Breast epithelium (tissue), 3 donors: ENCODE data around the gene CBX6.

Experiments
- POLR2A ChIP-seq: fragments of 450-650 bp; IDR thresholded peaks from one replicate; pipeline ENCODE4 v1.6.1; 2016; ENCODE audit warnings: antibody characterized with exemption, mild to moderate bottlenecking, moderate library complexity
- POLR2AphosphoS5 ChIP-seq, 3 donors: sonication (generic); formaldehyde crosslinking; IDR thresholded peaks; one replicate each; pipeline ENCODE4 v1.6.1; 2017; ENCODE audit warnings: antibody characterized with exemption in 3 of 3
- TF ChIP-seq, protein P1 (sequence below), 3 donors: fragments of 450-650 bp; IDR thresholded peaks; one replicate each; pipeline ENCODE4 v1.5.1; 2016 to 2017; ENCODE audit warnings: antibody characterized with exemption in 3 of 3, mild to moderate bottlenecking in 3 of 3, moderate library complexity in 3 of 3

DNA sequence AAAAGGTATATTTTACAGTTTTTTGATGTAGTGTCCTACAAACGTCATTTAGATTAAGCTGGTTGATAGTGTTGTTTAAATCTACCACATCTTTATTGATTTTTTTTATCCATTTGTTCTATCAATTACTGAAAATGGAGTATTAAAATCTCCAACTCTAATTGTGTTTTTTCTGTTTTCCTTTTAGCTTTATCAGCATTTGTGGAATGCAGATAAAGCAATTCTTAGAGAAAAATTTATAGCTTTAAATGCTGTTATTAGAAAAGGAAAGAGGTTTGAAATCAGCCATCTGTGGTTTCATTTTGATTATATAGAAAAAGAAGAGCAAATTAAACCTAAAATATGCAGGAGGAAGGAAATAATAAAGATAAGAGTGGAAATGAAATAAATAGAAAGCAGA lies 39.4 kb upstream of the CBX6 start:
- TF ChIP-seq, protein P1, sequence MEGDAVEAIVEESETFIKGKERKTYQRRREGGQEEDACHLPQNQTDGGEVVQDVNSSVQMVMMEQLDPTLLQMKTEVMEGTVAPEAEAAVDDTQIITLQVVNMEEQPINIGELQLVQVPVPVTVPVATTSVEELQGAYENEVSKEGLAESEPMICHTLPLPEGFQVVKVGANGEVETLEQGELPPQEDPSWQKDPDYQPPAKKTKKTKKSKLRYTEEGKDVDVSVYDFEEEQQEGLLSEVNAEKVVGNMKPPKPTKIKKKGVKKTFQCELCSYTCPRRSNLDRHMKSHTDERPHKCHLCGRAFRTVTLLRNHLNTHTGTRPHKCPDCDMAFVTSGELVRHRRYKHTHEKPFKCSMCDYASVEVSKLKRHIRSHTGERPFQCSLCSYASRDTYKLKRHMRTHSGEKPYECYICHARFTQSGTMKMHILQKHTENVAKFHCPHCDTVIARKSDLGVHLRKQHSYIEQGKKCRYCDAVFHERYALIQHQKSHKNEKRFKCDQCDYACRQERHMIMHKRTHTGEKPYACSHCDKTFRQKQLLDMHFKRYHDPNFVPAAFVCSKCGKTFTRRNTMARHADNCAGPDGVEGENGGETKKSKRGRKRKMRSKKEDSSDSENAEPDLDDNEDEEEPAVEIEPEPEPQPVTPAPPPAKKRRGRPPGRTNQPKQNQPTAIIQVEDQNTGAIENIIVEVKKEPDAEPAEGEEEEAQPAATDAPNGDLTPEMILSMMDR (IDR thresholded peaks at IDR 0.05) = no peak
- TF ChIP-seq POLR2AphosphoS5 (IDR thresholded peaks at IDR 0.05) (no peak), POLR2A (no peak)
